Activated CD8-positive, alpha-beta memory T cell treated with anti-CD3 and anti-CD28 coated beads, Interleukin-2, amount 10 ng/mL, durations not matched to agents 7 days and 5 days (primary cell): ENCODE measurements around the gene CD99L2. TPM values are rescaled to one million over a fixed set of nuclear protein-coding genes. Genes with fewer than 3 reads are reported as not detected.

Source experiments
- ATAC-seq: fragments of 150-1000 bp; cut with Tn5 transposase; one replicate; pipeline ENCODE4 v1.10.0; 2021; ENCODE audit warnings: moderate library complexity
- CTCF ChIA-PET: fragments of 350-600 bp; sonication (Branson Sonifier 250); formaldehyde crosslinking; loops from one replicate; lab custom pipeline; 2021; ENCODE audit warnings: antibody characterized with exemption; lab: Charles Lee
- DNase-seq: peaks from one replicate; pipeline ENCODE4 v3.0.0-alpha.2; 2020
- H3K27ac Mint-ChIP-seq: one replicate; pipeline ENCODE4 v1.8.0; 2021; ENCODE audit warnings: mild to moderate bottlenecking, mixed read lengths
- H3K27me3 Mint-ChIP-seq: one replicate; pipeline ENCODE4 v1.8.0; 2021; ENCODE audit warnings: mixed read lengths
- H3K36me3 Mint-ChIP-seq: one replicate; pipeline ENCODE4 v1.8.0; 2021; ENCODE audit warnings: mild to moderate bottlenecking, mixed read lengths
- H3K4me1 Mint-ChIP-seq: one replicate; pipeline ENCODE4 v1.8.0; 2021; ENCODE audit warnings: mixed read lengths
- H3K4me3 Mint-ChIP-seq: one replicate; pipeline ENCODE4 v1.8.0; 2021; ENCODE audit warnings: mild to moderate bottlenecking, moderate library complexity, mixed read lengths
- H3K9me3 Mint-ChIP-seq: one replicate; pipeline ENCODE4 v1.8.0; 2022; ENCODE audit warnings: low read depth, mixed read lengths
- total RNA-seq, 2 experiments: library from RNA; stranded (reverse); gene quantifications; one replicate each; pipeline ENCODE4 v1.2.3, GENCODE V29; 2021

CD99L2 gene
- total RNA-seq, 2 experiments from 2014 or later = 16.8 to 21.2 TPM

GRCh38 chrX:150863191-150863590, 35.3 kb downstream of the CD99L2 start:
- no peak for DNase-seq
- ATAC-seq = no peak
- Mint-ChIP-seq H3K27ac (no peak overlapping the region), H3K27me3 (no peaks in the 10 kb centered on the region), H3K4me1 (peaks cover 2% of the 10 kb centered on the region), H3K4me3 (no peak overlapping the region), H3K36me3 (peaks cover 16% of the 10 kb centered on the region), H3K9me3 (no peaks in the 10 kb centered on the region)
- CTCF ChIA-PET = no interaction called here

DNA sequence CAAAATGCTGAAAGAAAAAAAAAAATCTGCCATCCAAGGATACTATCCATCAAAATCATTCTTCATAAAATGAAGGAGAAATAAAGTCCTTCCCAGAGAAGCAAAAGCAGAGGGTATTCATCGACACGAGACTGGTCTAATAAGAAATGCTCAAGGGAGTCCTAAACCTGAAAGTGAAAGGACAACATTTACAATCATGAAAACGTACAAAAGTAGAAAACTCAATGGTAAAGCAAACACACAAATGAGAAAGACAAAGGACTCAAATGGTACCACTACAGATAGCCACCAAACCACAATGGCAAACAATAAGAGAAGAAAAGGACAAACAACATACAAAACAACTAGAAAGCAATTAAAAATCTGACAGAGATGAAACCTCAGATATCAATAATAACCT, 41.0 kb downstream of the CD99L2 start:
- peak overlapping the region; percentile 26 for H3K4me3 Mint-ChIP-seq
- H3K27ac Mint-ChIP-seq = no peak overlapping the region
- H3K27me3 Mint-ChIP-seq = no peaks in the 10 kb centered on the region
- peaks cover 10% of the 10 kb centered on the region for H3K4me1 Mint-ChIP-seq
- H3K9me3 Mint-ChIP-seq = peaks cover 11% of the 10 kb centered on the region
- CTCF ChIA-PET = no interaction called here
- peaks cover 38% of the 10 kb centered on the region for H3K36me3 Mint-ChIP-seq
- no peak for ATAC-seq
- DNase-seq = no peak

DNA sequence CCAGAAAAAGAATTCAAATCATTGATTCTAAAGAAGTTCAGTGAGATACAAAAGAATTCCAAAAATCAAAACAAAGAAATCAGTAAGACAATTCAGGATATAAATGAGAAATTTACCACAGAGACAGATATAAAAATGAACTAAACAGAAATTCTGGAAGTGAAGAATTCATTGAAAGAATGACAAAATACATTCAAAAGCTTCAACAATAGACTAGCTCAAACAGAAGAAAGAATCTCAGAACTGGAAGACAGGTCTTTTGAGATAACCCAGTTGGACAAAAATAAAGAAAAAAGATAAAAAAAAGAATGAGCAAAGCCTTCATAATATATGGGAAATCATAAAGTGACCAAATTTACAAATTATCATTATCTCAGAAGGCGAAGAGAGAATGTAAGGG, 41.7 kb downstream of the CD99L2 start:
- Mint-ChIP-seq H3K27me3 (no peaks in the 10 kb centered on the region), H3K4me3 (no peak overlapping the region), H3K27ac (no peak overlapping the region), H3K36me3 (peaks cover 38% of the 10 kb centered on the region), H3K4me1 (peaks cover 10% of the 10 kb centered on the region), H3K9me3 (peaks cover 11% of the 10 kb centered on the region)
- ATAC-seq (no peak), DNase-seq (no peak)
- CTCF ChIA-PET = no interaction called here

DNA sequence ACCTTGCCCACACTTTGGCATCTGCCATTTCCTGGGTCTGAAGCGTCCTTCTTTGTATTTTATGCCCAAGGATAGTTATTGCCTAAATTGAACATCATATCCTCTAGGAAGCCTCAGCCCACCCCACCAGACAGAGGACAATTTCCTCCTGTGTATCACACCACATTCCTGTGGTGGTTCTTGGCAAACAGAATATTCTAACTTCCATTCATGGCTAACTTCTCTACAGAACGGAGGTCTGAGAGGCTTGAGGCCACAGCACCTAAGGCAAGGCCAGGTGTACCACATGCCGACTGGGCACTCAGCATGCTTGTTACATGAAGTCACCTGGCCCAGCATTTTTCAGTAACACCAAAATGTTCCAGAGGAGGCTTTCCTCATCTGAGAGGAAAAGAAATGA, 42.4 kb downstream of the CD99L2 start:
- DNase-seq (no peak), ATAC-seq (no peak)
- peaks cover 11% of the 10 kb centered on the region for H3K9me3 Mint-ChIP-seq
- no peaks in the 10 kb centered on the region for H3K27me3 Mint-ChIP-seq
- CTCF ChIA-PET = no interaction called here
- peaks cover 10% of the 10 kb centered on the region for H3K4me1 Mint-ChIP-seq
- H3K36me3 Mint-ChIP-seq = peaks cover 34% of the 10 kb centered on the region
- no peak overlapping the region for H3K27ac Mint-ChIP-seq
- no peak overlapping the region for H3K4me3 Mint-ChIP-seq

DNA sequence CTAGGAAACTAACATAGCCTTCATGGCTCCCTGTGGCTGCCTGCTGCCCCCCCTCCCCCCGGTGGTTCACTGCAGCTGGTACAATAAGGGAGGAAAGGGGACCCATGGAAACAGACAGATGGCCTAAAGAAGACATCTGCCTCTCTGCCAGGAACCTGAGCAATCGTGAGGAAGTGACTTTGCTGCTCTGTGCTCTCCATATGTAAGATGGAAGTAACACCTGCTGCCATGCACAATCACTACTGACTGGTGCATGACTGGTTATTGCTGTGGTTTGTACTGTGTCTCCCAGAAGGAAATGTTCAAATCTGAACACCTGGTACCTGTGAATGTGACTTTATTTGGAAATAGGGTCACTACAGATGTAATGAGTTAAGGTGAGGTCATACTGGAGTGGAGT, 43.6 kb downstream of the CD99L2 start:
- H3K4me3 Mint-ChIP-seq = no peak overlapping the region
- H3K4me1 Mint-ChIP-seq = peaks cover 10% of the 10 kb centered on the region
- H3K36me3 Mint-ChIP-seq = peaks cover 33% of the 10 kb centered on the region
- ATAC-seq (no peak), DNase-seq (no peak)
- CTCF ChIA-PET = no interaction called here
- no peak overlapping the region for H3K27ac Mint-ChIP-seq
- H3K27me3 Mint-ChIP-seq = no peaks in the 10 kb centered on the region
- peaks cover 11% of the 10 kb centered on the region for H3K9me3 Mint-ChIP-seq

DNA sequence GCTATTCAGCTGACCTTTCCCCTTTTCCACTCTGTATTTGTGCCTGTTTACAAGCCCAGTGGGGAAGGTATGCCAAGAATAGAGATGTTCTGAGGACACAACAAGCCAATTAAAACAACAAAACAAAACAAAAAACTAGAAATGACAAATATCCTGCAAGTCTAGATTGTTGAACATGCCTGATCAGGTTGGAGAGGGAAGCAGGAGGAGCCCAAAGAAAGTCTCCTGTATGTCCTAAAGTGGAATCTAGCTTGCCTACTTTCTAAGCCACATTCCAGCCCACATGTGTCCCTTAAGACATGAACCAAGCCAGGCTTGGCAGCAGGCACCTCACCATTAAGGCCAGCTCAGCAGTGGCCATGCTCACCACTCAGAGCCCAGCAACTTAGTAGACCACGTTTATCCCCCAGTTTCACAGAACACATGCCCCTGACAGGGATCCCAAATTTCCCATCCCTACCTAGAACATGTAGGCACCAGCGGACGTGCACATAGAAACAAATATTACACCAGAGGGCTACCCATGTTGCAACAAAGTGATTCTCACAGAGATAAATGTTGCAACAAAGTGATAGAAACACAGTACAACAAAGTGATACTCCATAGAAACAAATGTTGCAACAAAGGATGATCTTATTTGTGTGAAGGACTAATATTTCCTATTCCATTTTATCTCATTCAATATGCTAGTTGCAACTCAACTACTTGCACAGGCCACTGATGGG, 48.3 kb downstream of the CD99L2 start:
- no peaks in the 10 kb centered on the region for H3K9me3 Mint-ChIP-seq

DNA sequence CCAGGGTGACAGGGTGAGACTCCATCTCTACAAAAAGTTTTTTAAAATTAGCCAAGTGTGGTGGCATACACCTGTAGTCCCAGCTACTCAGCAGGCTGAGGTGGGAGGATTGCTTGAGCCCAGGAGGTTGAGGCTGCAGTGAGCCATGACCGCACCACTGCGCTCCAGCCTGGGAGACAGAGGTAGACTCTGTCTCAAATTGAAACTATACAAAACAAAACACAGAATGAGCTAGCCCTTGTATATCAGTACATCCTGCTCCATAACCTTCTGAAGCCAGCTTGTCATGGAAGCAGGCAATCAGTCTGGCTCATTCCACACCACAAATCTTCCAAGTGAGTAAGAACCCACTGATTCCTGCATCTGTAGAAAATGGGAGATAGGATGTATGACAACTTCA, 49.0 kb downstream of the CD99L2 start:
- no peak overlapping the region for H3K4me3 Mint-ChIP-seq
- no peaks in the 10 kb centered on the region for H3K27me3 Mint-ChIP-seq
- CTCF ChIA-PET = no interaction called here
- no peaks in the 10 kb centered on the region for H3K9me3 Mint-ChIP-seq
- H3K4me1 Mint-ChIP-seq = peaks cover 16% of the 10 kb centered on the region
- no peak overlapping the region for H3K27ac Mint-ChIP-seq
- peaks cover 5% of the 10 kb centered on the region for H3K36me3 Mint-ChIP-seq
- DNase-seq (no peak), ATAC-seq (no peak)

More for the DNA sequence above, 48.3 kb downstream of the CD99L2 start:
- no peak for ATAC-seq
- no peak overlapping the region for H3K27ac Mint-ChIP-seq
- H3K4me1 Mint-ChIP-seq = peaks cover 16% of the 10 kb centered on the region
- no peak overlapping the region for H3K4me3 Mint-ChIP-seq
- H3K27me3 Mint-ChIP-seq = no peaks in the 10 kb centered on the region
- CTCF ChIA-PET = no interaction called here
- DNase-seq = no peak
- H3K36me3 Mint-ChIP-seq = peaks cover 10% of the 10 kb centered on the region

DNA sequence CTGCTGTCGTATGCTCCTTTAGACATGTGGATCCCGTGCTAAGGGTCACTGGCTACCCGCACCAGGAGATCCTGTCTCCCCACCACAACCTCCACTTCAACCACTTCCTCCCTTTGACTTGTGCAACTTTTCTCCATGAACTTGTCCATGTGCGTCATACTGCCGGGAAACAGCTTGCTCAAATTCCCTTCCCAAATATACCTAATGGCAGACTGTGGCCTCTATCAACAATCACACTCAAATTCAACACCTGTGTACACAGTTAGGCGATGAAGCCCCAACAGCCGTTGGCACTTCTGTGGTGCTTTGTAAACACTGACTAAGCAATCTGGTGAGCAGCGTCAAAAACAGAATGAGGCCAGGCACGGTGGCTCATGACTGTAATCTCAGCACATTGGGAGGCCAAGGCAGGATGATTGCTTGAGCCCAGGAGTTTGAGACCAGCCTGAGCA, 49.5 kb downstream of the CD99L2 start:
- CTCF ChIA-PET = no interaction called here
- ATAC-seq = no peak
- peaks cover 4% of the 10 kb centered on the region for H3K36me3 Mint-ChIP-seq

GRCh38 chrX:150847088-150847487, 51.4 kb downstream of the CD99L2 start:
- DNase-seq (no peak), ATAC-seq (no peak)
- peaks cover 4% of the 10 kb centered on the region for H3K36me3 Mint-ChIP-seq
- H3K27ac Mint-ChIP-seq = no peak overlapping the region
- H3K4me3 Mint-ChIP-seq = no peak overlapping the region
- CTCF ChIA-PET = no interaction called here
- H3K27me3 Mint-ChIP-seq = no peaks in the 10 kb centered on the region
- no peaks in the 10 kb centered on the region for H3K9me3 Mint-ChIP-seq
- H3K4me1 Mint-ChIP-seq = peaks cover 16% of the 10 kb centered on the region

More for the DNA sequence above, 49.5 kb downstream of the CD99L2 start:
- no peak for DNase-seq
- H3K27me3 Mint-ChIP-seq = no peaks in the 10 kb centered on the region
- no peaks in the 10 kb centered on the region for H3K9me3 Mint-ChIP-seq
- H3K27ac Mint-ChIP-seq = peak overlapping the region; percentile 66
- H3K4me3 Mint-ChIP-seq = no peak overlapping the region
- peaks cover 16% of the 10 kb centered on the region for H3K4me1 Mint-ChIP-seq

- Mint-ChIP-seq H3K27me3 (no peaks in the 10 kb centered on the region), H3K4me3 (no peak overlapping the region), H3K27ac (no peak overlapping the region), H3K36me3 (peaks cover 4% of the 10 kb centered on the region), H3K4me1 (peaks cover 16% of the 10 kb centered on the region), H3K9me3 (no peaks in the 10 kb centered on the region)
- ATAC-seq (no peak), DNase-seq (no peak)
- CTCF ChIA-PET = no interaction called here
These were observed 52.3 kb downstream of the CD99L2 start for GRCh38 chrX:150846130-150846529.

- H3K27me3 Mint-ChIP-seq = no peaks in the 10 kb centered on the region
- ATAC-seq (no peak), DNase-seq (no peak)
- CTCF ChIA-PET = no interaction called here
- H3K4me3 Mint-ChIP-seq = no peak overlapping the region
- peaks cover 16% of the 10 kb centered on the region for H3K4me1 Mint-ChIP-seq
- no peak overlapping the region for H3K27ac Mint-ChIP-seq
- H3K9me3 Mint-ChIP-seq = no peaks in the 10 kb centered on the region
- H3K36me3 Mint-ChIP-seq = peaks cover 4% of the 10 kb centered on the region
These were observed 53.4 kb downstream of the CD99L2 start for GRCh38 chrX:150845091-150845490.

DNA sequence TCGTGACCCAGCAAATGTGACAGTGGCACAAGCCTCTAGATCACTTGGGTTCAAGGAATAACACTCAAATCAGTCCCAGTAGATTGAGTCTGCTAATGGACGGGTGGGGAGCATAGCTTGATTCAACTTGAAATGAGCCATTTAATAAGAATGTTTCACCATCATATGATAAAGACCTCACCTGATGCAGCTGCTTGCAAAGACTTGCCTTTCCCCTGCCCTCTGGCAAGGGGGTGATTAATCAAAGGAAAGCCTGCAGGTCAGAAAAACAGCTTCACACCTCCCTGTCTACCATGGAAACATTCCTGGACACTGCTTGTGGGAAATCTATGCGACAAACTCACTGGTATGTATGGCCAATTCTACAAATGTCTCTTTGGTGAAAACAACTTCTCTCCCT, 54.5 kb downstream of the CD99L2 start:
- no peaks in the 10 kb centered on the region for H3K27me3 Mint-ChIP-seq
- H3K4me1 Mint-ChIP-seq = peaks cover 11% of the 10 kb centered on the region
- CTCF ChIA-PET = no interaction called here
- H3K4me3 Mint-ChIP-seq = no peak overlapping the region
- peaks cover 4% of the 10 kb centered on the region for H3K36me3 Mint-ChIP-seq
- H3K9me3 Mint-ChIP-seq = no peaks in the 10 kb centered on the region
- H3K27ac Mint-ChIP-seq = no peak overlapping the region
- ATAC-seq (no peak), DNase-seq (no peak)

- Mint-ChIP-seq H3K27ac (no peak overlapping the region), H3K4me1 (peaks cover 2% of the 10 kb centered on the region), H3K9me3 (no peaks in the 10 kb centered on the region), H3K27me3 (no peaks in the 10 kb centered on the region), H3K4me3 (no peak overlapping the region), H3K36me3 (no peaks in the 10 kb centered on the region)
- no peak for ATAC-seq
- no peak for DNase-seq
- CTCF ChIA-PET = no interaction called here
These were observed 56.2 kb downstream of the CD99L2 start for GRCh38 chrX:150842198-150842685.

DNA sequence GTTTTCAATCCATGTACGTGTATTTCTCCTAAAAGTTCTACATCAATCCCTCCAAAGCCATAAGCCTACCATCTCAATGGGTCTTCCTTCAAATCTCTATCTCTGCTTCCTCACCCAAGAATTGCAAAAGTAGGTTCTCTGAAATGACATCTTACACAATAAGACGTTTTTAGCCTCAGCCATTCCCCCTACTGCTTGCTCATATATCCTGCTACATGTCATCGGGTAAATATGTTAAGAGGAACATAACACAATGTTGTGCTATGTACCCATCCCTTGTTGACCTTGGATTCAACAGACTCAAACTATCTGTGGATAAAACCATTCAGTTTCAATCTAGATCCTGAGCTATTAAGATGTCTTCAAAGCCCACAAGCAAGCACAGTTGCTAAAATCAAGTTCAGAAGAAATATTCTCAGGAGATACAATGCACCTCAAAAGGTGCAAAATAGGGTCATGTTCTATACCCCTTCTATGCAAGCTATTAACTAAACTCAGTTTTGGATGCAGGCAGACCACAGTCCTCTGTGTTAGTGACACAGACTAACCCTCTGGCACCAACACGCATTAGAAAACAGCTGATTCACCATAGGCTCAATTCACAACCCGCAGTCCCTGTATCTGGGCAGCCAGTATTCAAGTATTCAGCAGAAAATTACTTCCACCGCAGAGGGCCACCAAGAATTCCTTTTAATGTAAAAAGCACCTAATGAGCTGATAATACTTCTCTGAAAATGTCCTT, 56.8 kb downstream of the CD99L2 start:
- no peak for ATAC-seq
- H3K4me1 Mint-ChIP-seq = peaks cover 2% of the 10 kb centered on the region
- CTCF ChIA-PET = no interaction called here

More for the DNA sequence above, 56.8 kb downstream of the CD99L2 start:
- DNase-seq = no peak
- Mint-ChIP-seq H3K36me3 (no peaks in the 10 kb centered on the region), H3K27me3 (no peaks in the 10 kb centered on the region), H3K9me3 (no peaks in the 10 kb centered on the region), H3K27ac (no peak overlapping the region), H3K4me3 (no peak overlapping the region)
